ENCODE results near the gene RASGRF1.

Gene RASGRF1

DNA sequence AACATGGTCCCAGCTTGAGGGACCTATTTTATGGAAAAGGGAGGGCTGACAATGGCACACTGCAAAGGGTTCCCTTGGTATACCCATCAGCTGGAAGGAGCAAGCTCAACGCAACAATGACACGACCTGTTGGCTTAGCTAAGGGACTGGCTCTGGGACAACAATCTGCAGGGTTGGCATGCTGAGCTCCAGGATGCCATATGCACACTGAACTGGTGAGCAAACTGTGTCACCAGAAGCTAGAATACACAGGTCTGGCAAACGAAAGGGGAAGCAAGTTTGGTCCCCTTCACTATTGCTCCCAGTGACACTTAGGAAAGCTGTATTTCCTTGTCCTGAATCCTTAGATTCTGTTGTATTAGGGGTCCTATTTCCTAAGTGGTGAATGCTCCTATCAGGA lies 38.0 kb upstream of the RASGRF1 start:
- Histone ChIP-seq H3K4me1 (ENCODE audit: low read depth, poor library complexity, severe bottlenecking) (no peaks in the 10 kb centered on the region), H2AFZ (ENCODE audit: low read depth) (no peak overlapping the region), H3K4me3 (IDR thresholded peaks at IDR 0.05; ENCODE audit: insufficient read depth, low read depth, low read length) (no peak overlapping the region), H3K4me2 (no peak overlapping the region), H3K27me3 (ENCODE audit: insufficient read depth, low read depth) (no peaks in the 10 kb centered on the region), H3K27ac (no peak overlapping the region), H4K20me1 (ENCODE audit: insufficient read depth) (no peaks in the 10 kb centered on the region), H3K79me2 (ENCODE audit: insufficient read depth, low read depth) (no peaks in the 10 kb centered on the region), H3K9ac (no peak overlapping the region), H3K36me3 (ENCODE audit: insufficient read depth) (no peaks in the 10 kb centered on the region)
- no peak for TF ChIP-seq CTCF (conservative IDR thresholded peaks at IDR 0.05; ENCODE audit: low read depth, low read length)

- H2AFZ ChIP-seq (ENCODE audit: low read depth): no peak overlapping the region
- H3K4me3 ChIP-seq (IDR thresholded peaks at IDR 0.05; ENCODE audit: insufficient read depth, low read depth, low read length): no peak overlapping the region
- no peaks in the 10 kb centered on the region for H4K20me1 ChIP-seq (ENCODE audit: insufficient read depth)
- no peak overlapping the region for H3K27ac ChIP-seq
- H3K4me2 ChIP-seq: no peak overlapping the region
- H3K79me2 ChIP-seq (ENCODE audit: insufficient read depth, low read depth): no peaks in the 10 kb centered on the region
- no peaks in the 10 kb centered on the region for H3K4me1 ChIP-seq (ENCODE audit: low read depth, poor library complexity, severe bottlenecking)
- no peak overlapping the region for H3K9ac ChIP-seq
- no peaks in the 10 kb centered on the region for H3K27me3 ChIP-seq (ENCODE audit: insufficient read depth, low read depth)
- no peaks in the 10 kb centered on the region for H3K36me3 ChIP-seq (ENCODE audit: insufficient read depth)
- no peak for TF ChIP-seq CTCF (conservative IDR thresholded peaks at IDR 0.05; ENCODE audit: low read depth, low read length)
Observed at GRCh38 chr15:79124388-79124787, 33.8 kb upstream of the RASGRF1 start.

DNA sequence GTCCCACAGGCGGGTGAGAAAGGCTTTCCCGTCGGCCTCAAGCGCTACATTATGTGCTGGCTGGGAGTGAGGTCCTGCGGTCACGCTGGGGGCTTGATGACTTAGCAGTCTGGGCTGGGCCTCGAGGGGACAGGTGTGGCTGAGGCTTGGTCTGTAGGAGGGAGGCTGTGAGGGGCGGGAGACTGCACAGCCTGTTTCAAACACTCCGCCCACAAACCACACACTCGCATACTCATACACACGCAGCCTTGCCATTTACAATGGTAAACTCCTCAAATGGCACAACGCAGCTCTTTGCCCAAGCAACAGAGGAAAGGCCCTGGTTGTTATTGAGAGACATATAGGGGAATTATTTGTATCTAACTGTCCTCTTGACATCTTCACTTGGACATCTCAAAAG lies 32.4 kb upstream of the RASGRF1 start:
- no peak overlapping the region for H3K9ac ChIP-seq
- H3K27me3 ChIP-seq (ENCODE audit: insufficient read depth, low read depth): no peaks in the 10 kb centered on the region
- TF ChIP-seq CTCF (conservative IDR thresholded peaks at IDR 0.05; ENCODE audit: low read depth, low read length): no peak
- H3K4me2 ChIP-seq: no peak overlapping the region
- H3K4me1 ChIP-seq (ENCODE audit: low read depth, poor library complexity, severe bottlenecking): no peaks in the 10 kb centered on the region
- H2AFZ ChIP-seq (ENCODE audit: low read depth): no peak overlapping the region
- no peaks in the 10 kb centered on the region for H3K36me3 ChIP-seq (ENCODE audit: insufficient read depth)
- H3K27ac ChIP-seq: no peak overlapping the region
- no peaks in the 10 kb centered on the region for H3K79me2 ChIP-seq (ENCODE audit: insufficient read depth, low read depth)
- no peak overlapping the region for H3K4me3 ChIP-seq (IDR thresholded peaks at IDR 0.05; ENCODE audit: insufficient read depth, low read depth, low read length)
- H4K20me1 ChIP-seq (ENCODE audit: insufficient read depth): no peaks in the 10 kb centered on the region

GRCh38 chr15:79122391-79122790 lies 31.8 kb upstream of the RASGRF1 start:
- no peaks in the 10 kb centered on the region for H4K20me1 ChIP-seq (ENCODE audit: insufficient read depth)
- H3K4me2 ChIP-seq: no peak overlapping the region
- H3K36me3 ChIP-seq (ENCODE audit: insufficient read depth): no peaks in the 10 kb centered on the region
- no peaks in the 10 kb centered on the region for H3K27me3 ChIP-seq (ENCODE audit: insufficient read depth, low read depth)
- H3K27ac ChIP-seq: no peak overlapping the region
- H3K4me3 ChIP-seq (IDR thresholded peaks at IDR 0.05; ENCODE audit: insufficient read depth, low read depth, low read length): no peak overlapping the region
- H3K9ac ChIP-seq: no peak overlapping the region
- H3K4me1 ChIP-seq (ENCODE audit: low read depth, poor library complexity, severe bottlenecking): no peaks in the 10 kb centered on the region
- no peaks in the 10 kb centered on the region for H3K79me2 ChIP-seq (ENCODE audit: insufficient read depth, low read depth)
- no peak overlapping the region for H2AFZ ChIP-seq (ENCODE audit: low read depth)
- no peak for TF ChIP-seq CTCF (conservative IDR thresholded peaks at IDR 0.05; ENCODE audit: low read depth, low read length)

DNA sequence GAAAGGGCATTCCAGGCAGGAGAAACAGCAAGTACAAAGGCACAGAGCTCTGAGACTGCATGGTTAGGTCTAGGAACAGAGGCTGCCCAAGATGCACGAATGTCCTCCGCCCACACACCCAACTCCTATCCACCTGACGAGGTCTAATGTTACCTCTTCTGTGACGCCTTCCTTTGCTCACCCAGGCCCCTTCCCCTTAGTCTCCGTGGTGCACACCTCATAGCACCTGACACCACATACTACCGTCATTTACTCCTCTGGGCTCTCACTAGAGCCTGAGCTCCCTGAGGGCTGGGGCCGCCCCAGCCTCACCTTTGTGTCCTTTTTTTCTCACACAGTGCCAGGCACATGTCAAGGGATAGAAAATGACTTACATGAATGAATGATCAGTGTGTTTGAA lies 31.0 kb upstream of the RASGRF1 start:
- no peaks in the 10 kb centered on the region for H3K79me2 ChIP-seq (ENCODE audit: insufficient read depth, low read depth)
- H3K27me3 ChIP-seq (ENCODE audit: insufficient read depth, low read depth): no peaks in the 10 kb centered on the region
- H3K4me2 ChIP-seq: no peak overlapping the region
- no peaks in the 10 kb centered on the region for H4K20me1 ChIP-seq (ENCODE audit: insufficient read depth)
- no peak overlapping the region for H3K4me3 ChIP-seq (IDR thresholded peaks at IDR 0.05; ENCODE audit: insufficient read depth, low read depth, low read length)
- no peak overlapping the region for H3K9ac ChIP-seq
- TF ChIP-seq CTCF (conservative IDR thresholded peaks at IDR 0.05; ENCODE audit: low read depth, low read length): no peak
- no peaks in the 10 kb centered on the region for H3K36me3 ChIP-seq (ENCODE audit: insufficient read depth)
- no peaks in the 10 kb centered on the region for H3K4me1 ChIP-seq (ENCODE audit: low read depth, poor library complexity, severe bottlenecking)
- H3K27ac ChIP-seq: no peak overlapping the region
- H2AFZ ChIP-seq (ENCODE audit: low read depth): no peak overlapping the region
